Upper lobe of right lung (tissue), 1 donor: ENCODE measurements around the gene ARID1B. TPM values are rescaled to one million over a fixed set of nuclear protein-coding genes. Genes with fewer than 3 reads are reported as not detected.

ENCODE experiments used
- ATAC-seq: fragments of 200-7000 bp; cut with Tn5 transposase; one replicate; pipeline ENCODE4 v1.9.1; 2020; ENCODE audit warnings: mild to moderate bottlenecking, moderate library complexity
- DNase-seq: peaks from one replicate; pipeline ENCODE4 v3.0.0-alpha.2; 2020
- H3K27ac ChIP-seq: fragments of 200-600 bp; one replicate; pipeline ENCODE4 v1.8.0; 2022
- H3K27me3 ChIP-seq: fragments of 200-600 bp; one replicate; pipeline ENCODE4 v1.8.0; 2022; ENCODE audit warnings: mild to moderate bottlenecking
- H3K36me3 ChIP-seq: fragments of 200-600 bp; one replicate; pipeline ENCODE4 v1.8.0; 2022
- H3K4me1 ChIP-seq: fragments of 200-600 bp; one replicate; pipeline ENCODE4 v1.8.0; 2022
- H3K4me3 ChIP-seq: fragments of 200-600 bp; one replicate; pipeline ENCODE4 v1.8.0; 2022; ENCODE audit warnings: mild to moderate bottlenecking
- H3K9me3 ChIP-seq: fragments of 200-600 bp; one replicate; pipeline ENCODE4 v1.8.0; 2022
- intact Hi-C: fragments of 100-400 bp; cut with DNase I; formaldehyde crosslinking; loops from one replicate; pipeline ENCODE4 v1.11.0; 2022
- total RNA-seq: library from RNA; stranded (reverse); fragmentation: NEBNext Ultra II Directional; extraction: Animal tissue kit (Norgen Biotek cat#: 25700); gene quantifications from one replicate; pipeline ENCODE4 v1.2.1, GENCODE V29; 2021
- TF ChIP-seq, protein P1 (sequence below): fragments of 200-600 bp; IDR thresholded peaks from one replicate; pipeline ENCODE4 v1.8.0; 2022; ENCODE audit warnings: antibody characterized with exemption
- donor health status: DM: no; HTN: yes; CAD: no; lungs with severe emphysema.

Gene ARID1B
- total RNA-seq, 1 donor from 2014 or later = 80.4 TPM

DNA sequence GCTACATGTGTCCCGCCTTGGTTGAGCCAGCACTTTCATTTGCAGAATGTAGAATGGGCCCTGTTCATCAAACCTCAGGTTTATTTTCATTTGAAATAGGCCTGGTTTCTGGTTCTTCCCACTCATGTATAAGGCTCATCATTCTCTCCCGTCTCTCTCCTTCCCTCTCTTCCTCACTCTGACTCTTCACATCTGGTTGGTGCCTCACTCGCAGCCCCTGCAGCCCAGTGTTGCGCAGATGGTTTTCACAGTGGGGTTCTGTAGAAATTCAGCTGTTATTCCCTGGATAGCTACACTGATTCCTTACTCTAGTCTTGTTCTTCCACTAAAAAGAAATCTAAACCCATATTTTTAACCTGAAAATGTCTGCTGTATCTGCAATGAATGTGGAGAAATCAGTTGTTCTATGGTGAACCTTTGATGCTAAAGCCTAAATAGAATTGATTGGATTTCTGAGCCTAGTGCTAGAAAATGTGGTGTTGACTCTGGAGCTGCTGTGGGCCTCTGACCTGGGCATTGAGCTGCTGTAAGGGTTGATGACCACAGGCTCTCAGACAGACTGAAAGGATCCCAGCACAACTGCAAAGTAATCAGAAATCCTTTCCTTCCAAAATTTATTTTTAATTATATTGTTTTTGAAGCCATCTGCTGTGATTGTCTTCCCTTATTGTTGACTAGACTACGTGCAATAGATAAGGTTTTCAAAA lies 395.8 kb downstream of the ARID1B start:
- ATAC-seq = no peak
- Histone ChIP-seq H3K27me3 (no peaks in the 10 kb centered on the region), H3K4me1 (no peaks in the 10 kb centered on the region), H3K9me3 (no peaks in the 10 kb centered on the region), H3K4me3 (no peak overlapping the region), H3K27ac (no peak overlapping the region), H3K36me3 (peaks cover 28% of the 10 kb centered on the region)
- no peak for DNase-seq
- TF ChIP-seq, protein P1, sequence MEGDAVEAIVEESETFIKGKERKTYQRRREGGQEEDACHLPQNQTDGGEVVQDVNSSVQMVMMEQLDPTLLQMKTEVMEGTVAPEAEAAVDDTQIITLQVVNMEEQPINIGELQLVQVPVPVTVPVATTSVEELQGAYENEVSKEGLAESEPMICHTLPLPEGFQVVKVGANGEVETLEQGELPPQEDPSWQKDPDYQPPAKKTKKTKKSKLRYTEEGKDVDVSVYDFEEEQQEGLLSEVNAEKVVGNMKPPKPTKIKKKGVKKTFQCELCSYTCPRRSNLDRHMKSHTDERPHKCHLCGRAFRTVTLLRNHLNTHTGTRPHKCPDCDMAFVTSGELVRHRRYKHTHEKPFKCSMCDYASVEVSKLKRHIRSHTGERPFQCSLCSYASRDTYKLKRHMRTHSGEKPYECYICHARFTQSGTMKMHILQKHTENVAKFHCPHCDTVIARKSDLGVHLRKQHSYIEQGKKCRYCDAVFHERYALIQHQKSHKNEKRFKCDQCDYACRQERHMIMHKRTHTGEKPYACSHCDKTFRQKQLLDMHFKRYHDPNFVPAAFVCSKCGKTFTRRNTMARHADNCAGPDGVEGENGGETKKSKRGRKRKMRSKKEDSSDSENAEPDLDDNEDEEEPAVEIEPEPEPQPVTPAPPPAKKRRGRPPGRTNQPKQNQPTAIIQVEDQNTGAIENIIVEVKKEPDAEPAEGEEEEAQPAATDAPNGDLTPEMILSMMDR = no peak
- intact Hi-C loops = no loop called here

DNA sequence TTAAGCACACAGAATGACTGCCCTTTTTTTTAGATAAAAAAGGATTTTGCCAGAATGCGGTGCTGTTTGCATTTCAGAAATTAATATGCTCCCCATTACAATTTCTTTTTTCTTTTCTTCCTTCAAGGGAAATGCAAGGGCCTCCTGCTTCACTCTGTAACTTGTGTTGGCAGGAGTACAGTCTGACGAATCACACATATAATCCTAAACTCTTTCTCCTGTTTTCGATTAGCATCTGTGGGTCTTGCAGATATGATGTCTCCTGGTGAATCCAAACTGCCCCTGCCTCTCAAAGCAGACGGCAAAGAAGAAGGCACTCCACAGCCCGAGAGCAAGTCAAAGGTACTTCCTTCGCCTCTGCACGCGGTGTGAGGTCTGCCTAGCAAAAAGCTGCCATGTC lies 396.6 kb downstream of the ARID1B start:
- H3K4me1 ChIP-seq = no peaks in the 10 kb centered on the region
- no peak for DNase-seq
- intact Hi-C loops = no loop called here
- no peak overlapping the region for H3K4me3 ChIP-seq
- peaks cover 20% of the 10 kb centered on the region for H3K36me3 ChIP-seq
- no peak overlapping the region for H3K27ac ChIP-seq
- H3K27me3 ChIP-seq = no peaks in the 10 kb centered on the region
- no peak for ATAC-seq
- no peaks in the 10 kb centered on the region for H3K9me3 ChIP-seq
- TF ChIP-seq, protein P1 = no peak

DNA sequence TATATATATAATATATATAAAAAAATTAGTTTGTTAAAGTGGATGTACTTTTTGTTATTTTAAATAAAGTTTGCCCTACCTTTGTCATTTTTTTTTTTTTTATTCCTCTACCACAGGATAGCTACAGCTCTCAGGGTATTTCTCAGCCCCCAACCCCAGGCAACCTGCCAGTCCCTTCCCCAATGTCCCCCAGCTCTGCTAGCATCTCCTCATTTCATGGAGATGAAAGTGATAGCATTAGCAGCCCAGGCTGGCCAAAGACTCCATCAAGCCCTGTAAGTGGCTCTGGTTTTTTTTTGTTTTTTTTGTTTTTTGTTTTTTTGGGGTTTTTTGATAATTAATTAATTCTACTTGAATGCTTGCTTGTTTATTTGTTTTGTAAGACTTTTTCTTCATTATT lies 397.6 kb downstream of the ARID1B start:
- TF ChIP-seq, protein P1 = no peak
- intact Hi-C loops = no loop called here
- Histone ChIP-seq H3K4me1 (no peaks in the 10 kb centered on the region), H3K36me3 (peaks cover 13% of the 10 kb centered on the region), H3K9me3 (no peaks in the 10 kb centered on the region), H3K27me3 (no peaks in the 10 kb centered on the region), H3K4me3 (no peak overlapping the region), H3K27ac (no peak overlapping the region)
- ATAC-seq (no peak), DNase-seq (no peak)

DNA sequence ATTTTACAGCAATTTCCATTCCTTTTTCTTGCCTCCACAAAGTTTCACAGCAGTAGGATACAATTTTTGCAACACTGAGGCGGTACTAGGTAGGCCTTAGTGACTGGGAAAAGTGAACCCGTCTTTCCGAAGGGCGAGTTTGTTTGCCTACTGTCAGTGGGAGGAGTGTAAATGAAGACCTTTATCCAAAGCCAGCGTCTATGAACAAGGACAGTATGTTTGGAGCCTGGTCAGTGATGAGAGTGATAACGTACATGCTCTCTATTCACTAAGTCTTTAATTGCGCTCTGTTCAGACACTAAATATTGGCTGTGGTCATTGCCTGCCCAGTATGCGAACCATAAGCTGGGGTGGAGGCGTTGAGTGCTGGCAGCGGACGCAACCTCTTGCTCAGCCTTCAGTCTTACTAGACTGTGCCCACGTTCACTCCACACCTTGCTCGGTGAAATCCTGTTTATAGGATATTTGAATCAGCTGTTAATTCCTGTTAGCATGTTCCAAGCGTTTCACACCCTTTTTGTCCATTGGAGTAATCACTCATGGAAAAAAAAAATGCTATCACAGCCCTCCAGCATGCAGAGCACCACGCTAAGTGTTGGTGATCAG lies 400.7 kb downstream of the ARID1B start:
- DNase-seq (no peak), ATAC-seq (no peak)
- no peaks in the 10 kb centered on the region for H3K27me3 ChIP-seq
- intact Hi-C loops = no loop called here
- no peaks in the 10 kb centered on the region for H3K4me1 ChIP-seq
- TF ChIP-seq, protein P1 = no peak
- H3K9me3 ChIP-seq = no peaks in the 10 kb centered on the region
- H3K27ac ChIP-seq = no peak overlapping the region
- H3K36me3 ChIP-seq = peaks cover 25% of the 10 kb centered on the region
- no peak overlapping the region for H3K4me3 ChIP-seq

DNA sequence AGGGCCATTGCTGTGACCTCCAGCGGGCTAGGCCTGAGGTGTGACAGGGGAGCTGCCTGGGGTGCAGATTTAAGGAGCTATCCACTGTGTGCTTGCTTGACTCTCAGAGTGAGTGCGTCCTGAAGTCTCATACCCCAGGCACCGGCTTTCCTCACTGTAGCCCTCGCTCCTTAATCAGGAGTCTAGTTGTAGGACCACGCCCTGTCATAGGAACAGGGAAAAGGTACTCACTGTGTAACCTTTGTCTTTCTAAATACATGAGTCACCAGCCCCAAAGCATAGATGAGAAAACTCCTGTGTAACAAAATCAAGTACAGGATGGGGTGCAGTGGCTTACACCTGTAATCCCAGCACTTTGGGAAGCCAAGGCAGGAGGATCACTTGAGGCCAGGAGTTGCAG lies 404.5 kb downstream of the ARID1B start:
- Histone ChIP-seq H3K4me3 (no peak overlapping the region), H3K27ac (no peak overlapping the region), H3K9me3 (no peaks in the 10 kb centered on the region), H3K4me1 (no peaks in the 10 kb centered on the region), H3K27me3 (no peaks in the 10 kb centered on the region), H3K36me3 (peaks cover 49% of the 10 kb centered on the region)
- ATAC-seq (no peak), DNase-seq (no peak)
- TF ChIP-seq, protein P1 = no peak
- intact Hi-C loops = loop anchor here (10.0 kb wide), 1 partner anchor 157 kb away; no protein-coding TSS in a partner anchor
